Transverse colon (tissue), 4 donors: ENCODE data around the gene STK32B. TPM values are rescaled to one million over a fixed set of nuclear protein-coding genes. Genes with fewer than 3 reads are reported as not detected.

Source experiments
- DNase-seq: peaks from one replicate; pipeline ENCODE4 v3.0.0-alpha.2; 2019
- H3K27ac ChIP-seq, 4 donors: fragments of 200-600 bp; sonication (generic); 2 replicates each; pipeline ENCODE4 v1.5.1; 2016 to 2018; ENCODE audit warnings: inconsistent platforms in 4 of 4
- H3K27me3 ChIP-seq: fragments of 200-600 bp; sonication (generic); 2 replicates; pipeline ENCODE4 v1.5.1; 2017; ENCODE audit warnings: inconsistent platforms
- H3K36me3 ChIP-seq, 4 donors: fragments of 200-600 bp; sonication (generic); 2 replicates each; pipeline ENCODE4 v1.5.1; 2017 to 2019; ENCODE audit warnings: inconsistent platforms in 4 of 4
- H3K4me1 ChIP-seq, 4 donors: fragments of 200-600 bp; sonication (generic); 2 replicates each; pipeline ENCODE4 v1.5.1; 2017 to 2020; ENCODE audit warnings: inconsistent platforms in 4 of 4
- H3K4me3 ChIP-seq, 4 donors: fragments of 200-600 bp; sonication (generic); 1 replicate in 1 of 4; 2 replicates in 3 of 4; pipeline versions ENCODE4 v1.5.1 to v1.6.1; 2017 to 2019; ENCODE audit warnings: inconsistent platforms in 4 of 4
- H3K9me3 ChIP-seq, 2 donors: fragments of 200-600 bp; sonication (generic); 2 replicates each; pipeline ENCODE4 v1.5.1; 2017 to 2019; ENCODE audit warnings: inconsistent platforms in 2 of 2
- EP300 ChIP-seq: sonication (generic); formaldehyde crosslinking; IDR thresholded peaks from one replicate; pipeline ENCODE4 v1.6.1; 2017; ENCODE audit warnings: antibody characterized with exemption, low read depth
- POLR2A ChIP-seq: fragments of 450-650 bp; IDR thresholded peaks from one replicate; pipeline ENCODE4 v1.6.1; 2016; ENCODE audit warnings: antibody characterized with exemption, mild to moderate bottlenecking, moderate library complexity
- POLR2AphosphoS5 ChIP-seq, 3 donors: sonication (generic); formaldehyde crosslinking; IDR thresholded peaks; one replicate each; pipeline ENCODE4 v1.6.1; 2016; ENCODE audit warnings: antibody characterized with exemption in 3 of 3
- WGBS, 2 donors: methylation state at CpG; one replicate each; pipeline ENCODE4 v1.1.5; 2018; ENCODE audit warnings: low coverage in 1 of 2; 5-methylcytosine and 5-hydroxymethylcytosine counted together
- in situ Hi-C, 4 donors: fragments of 200-750 bp; cut with MboI; loops; one replicate each; pipeline versions ENCODE4 v1.15.0 to v1.15.1; 2017; ENCODE audit warnings: low sequenced_read_pairs in 3 of 4, low pct_ligation_motif_present in 1 of 4, low pct_unique_long_range_greater_than_20kb in 1 of 4
- intact Hi-C: fragments of 100-400 bp; cut with DNase I; formaldehyde crosslinking; loops from one replicate; pipeline ENCODE4 v1.15.1; 2023; ENCODE audit warnings: low total_unique reads
- total RNA-seq, 4 donors: library from RNA; depleted of rRNA; stranded (reverse); fragments of >200 nt; gene quantifications; one replicate each; pipeline ENCODE4 v1.1.0, GENCODE V29; 2016
- TF ChIP-seq, protein P1 (sequence below), 5 experiments: fragments of 200-600 bp in 3 of 5; fragments of 450-650 bp in 2 of 5; sonication (generic) in 3 of 5; IDR thresholded peaks; 1 replicate in 2 of 5; 2 replicates in 3 of 5; pipeline ENCODE4 v1.5.1; 2016 to 2017; ENCODE audit warnings: antibody characterized with exemption in 5 of 5, inconsistent platforms in 3 of 5, mild to moderate bottlenecking in 2 of 5, moderate library complexity in 1 of 5

The STK32B gene
- total RNA-seq, 4 donors from 2014 or later: 0.37 to 1.1 (median 0.64) TPM

DNA sequence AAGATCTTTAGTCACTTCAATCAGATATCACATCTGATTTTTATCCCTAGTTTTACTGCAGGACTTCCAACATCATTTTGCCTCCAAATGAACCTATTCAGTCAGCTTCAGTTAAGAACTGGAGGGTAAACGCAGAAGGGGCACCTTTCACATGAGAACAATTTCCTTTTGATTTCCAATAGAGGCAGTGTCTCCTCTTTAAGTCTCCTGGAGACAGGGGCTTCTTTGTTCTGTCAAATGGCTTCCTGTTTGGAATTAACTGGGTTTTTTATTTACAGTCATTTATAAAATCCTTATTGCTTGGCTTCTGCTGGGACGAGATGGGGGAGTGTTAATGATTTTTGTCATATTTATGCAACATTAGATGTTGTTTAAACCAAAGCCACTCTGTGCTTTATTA lies 164.0 kb downstream of the STK32B start:
- Histone ChIP-seq H3K4me3 (no peak overlapping the region), H3K4me1 (no peaks in the 10 kb centered on the region), H3K27ac (no peak overlapping the region), H3K27me3 (no peaks in the 10 kb centered on the region), H3K36me3 (no peaks in the 10 kb centered on the region), H3K9me3 (no peaks in the 10 kb centered on the region)
- WGBS, 2 donors: 38 to 40% methylated on average over 2 of the region's 2 CpGs
- intact Hi-C loops (no loop called here), in situ Hi-C loops (no loop called here)
- TF ChIP-seq EP300 (no peak), POLR2AphosphoS5 (IDR thresholded peaks at IDR 0.05) (no peak), POLR2A (no peak)
- TF ChIP-seq, protein P1, sequence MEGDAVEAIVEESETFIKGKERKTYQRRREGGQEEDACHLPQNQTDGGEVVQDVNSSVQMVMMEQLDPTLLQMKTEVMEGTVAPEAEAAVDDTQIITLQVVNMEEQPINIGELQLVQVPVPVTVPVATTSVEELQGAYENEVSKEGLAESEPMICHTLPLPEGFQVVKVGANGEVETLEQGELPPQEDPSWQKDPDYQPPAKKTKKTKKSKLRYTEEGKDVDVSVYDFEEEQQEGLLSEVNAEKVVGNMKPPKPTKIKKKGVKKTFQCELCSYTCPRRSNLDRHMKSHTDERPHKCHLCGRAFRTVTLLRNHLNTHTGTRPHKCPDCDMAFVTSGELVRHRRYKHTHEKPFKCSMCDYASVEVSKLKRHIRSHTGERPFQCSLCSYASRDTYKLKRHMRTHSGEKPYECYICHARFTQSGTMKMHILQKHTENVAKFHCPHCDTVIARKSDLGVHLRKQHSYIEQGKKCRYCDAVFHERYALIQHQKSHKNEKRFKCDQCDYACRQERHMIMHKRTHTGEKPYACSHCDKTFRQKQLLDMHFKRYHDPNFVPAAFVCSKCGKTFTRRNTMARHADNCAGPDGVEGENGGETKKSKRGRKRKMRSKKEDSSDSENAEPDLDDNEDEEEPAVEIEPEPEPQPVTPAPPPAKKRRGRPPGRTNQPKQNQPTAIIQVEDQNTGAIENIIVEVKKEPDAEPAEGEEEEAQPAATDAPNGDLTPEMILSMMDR (IDR thresholded peaks at IDR 0.05): no peak
- DNase-seq: no peak

DNA sequence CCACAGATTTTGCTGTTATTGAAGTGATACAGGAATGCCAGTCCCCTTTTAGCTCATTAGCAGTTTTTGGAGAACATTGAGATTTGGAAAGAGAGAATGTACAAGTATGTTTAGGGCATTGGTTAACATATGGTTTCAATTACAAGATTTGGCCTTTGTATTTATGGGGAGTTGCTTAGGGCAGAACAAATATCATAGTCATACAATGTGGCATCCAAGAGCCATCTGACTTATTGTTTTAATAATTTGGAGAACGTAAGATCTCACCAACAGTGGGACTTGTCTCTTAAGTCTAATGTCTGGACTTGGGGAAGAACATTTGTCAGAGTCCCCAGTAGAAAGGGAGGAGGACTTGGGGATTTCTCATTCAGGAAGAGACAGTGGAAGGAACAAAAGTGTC lies 166.1 kb downstream of the STK32B start:
- WGBS, 2 donors: 85 to 100% methylated on average over 1 of the region's 1 CpG
- H3K9me3 ChIP-seq: peaks cover 5 to 7% of the 10 kb centered on the region in 2 donors
- in situ Hi-C loops (no loop called here), intact Hi-C loops (no loop called here)
- H3K27ac ChIP-seq: no peak overlapping the region
- H3K4me1 ChIP-seq: no peaks in the 10 kb centered on the region
- no peak overlapping the region for H3K4me3 ChIP-seq
- H3K36me3 ChIP-seq: no peaks in the 10 kb centered on the region
- TF ChIP-seq, protein P1 (IDR thresholded peaks at IDR 0.05): no peak
- TF ChIP-seq POLR2AphosphoS5 (IDR thresholded peaks at IDR 0.05): no peak
- no peak for TF ChIP-seq POLR2A
- no peak for TF ChIP-seq EP300
- DNase-seq: no peak
- H3K27me3 ChIP-seq: no peaks in the 10 kb centered on the region

DNA sequence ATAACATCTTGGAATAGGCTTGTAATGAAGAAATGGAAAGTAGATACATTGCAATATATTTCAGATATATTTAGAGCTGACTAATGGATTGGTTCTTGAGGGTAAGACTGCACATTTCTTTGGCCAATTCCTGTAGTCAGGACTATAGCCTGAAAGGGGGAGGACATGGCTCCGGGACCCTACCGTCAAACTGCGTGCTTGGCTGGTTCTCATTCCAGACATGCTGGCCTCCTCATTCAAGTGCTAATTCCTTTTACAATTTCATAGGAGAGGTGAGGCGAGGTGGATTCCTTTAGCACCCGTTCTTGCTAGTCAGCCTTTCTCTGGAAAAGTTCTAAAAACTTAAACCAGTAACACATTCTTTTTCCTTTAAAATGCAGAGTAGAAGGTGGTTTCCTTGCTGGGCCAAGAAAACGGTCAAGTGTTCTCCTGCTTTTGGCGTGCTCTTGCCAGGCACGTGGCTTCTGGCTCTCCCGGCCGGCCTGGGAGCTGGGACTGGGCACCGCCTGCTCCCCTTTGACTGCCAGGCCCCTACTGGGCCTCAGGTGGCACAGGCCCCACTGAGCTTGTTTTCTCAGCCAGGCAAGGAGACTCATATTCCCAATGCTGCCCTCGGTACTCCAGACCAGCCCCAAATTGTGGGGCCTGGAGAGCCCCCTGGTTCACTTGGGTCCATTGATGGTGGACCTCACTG lies 167.2 kb downstream of the STK32B start:
- 81 to 82% methylated on average over 7 to 12 of the region's 12 CpGs for WGBS, 2 donors
- no peak for DNase-seq
- peaks cover 5 to 11% of the 10 kb centered on the region in 2 donors for H3K9me3 ChIP-seq
- no peak overlapping the region for H3K27ac ChIP-seq
- in situ Hi-C loops: no loop called here
- no peaks in the 10 kb centered on the region for H3K27me3 ChIP-seq
- TF ChIP-seq POLR2AphosphoS5 (IDR thresholded peaks at IDR 0.05) (no peak), EP300 (no peak), POLR2A (no peak)
- TF ChIP-seq, protein P1 (IDR thresholded peaks at IDR 0.05): no peak
- no peaks in the 10 kb centered on the region for H3K4me1 ChIP-seq
- H3K36me3 ChIP-seq: no peaks in the 10 kb centered on the region
- intact Hi-C loops: no loop called here
- no peak overlapping the region for H3K4me3 ChIP-seq

DNA sequence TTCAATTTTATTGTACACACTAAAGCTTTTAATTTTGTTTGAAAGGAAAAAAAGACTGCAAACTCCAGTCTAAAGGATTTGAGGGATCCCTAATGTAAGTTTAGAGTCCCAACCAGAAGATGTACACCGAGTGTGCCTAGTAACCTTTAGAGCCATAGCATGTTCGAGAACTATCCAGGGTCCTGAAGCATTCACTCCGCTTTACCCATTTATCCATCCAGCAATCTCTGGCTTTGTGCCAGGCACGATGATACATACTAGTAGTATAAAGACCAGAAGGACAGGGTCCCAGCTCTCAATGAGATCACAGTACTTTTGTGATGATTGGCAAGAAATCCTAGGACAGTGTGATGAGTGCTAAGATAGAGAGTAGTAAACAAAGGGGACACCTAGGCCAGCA lies 168.7 kb downstream of the STK32B start:
- TF ChIP-seq EP300 (no peak), POLR2A (no peak), POLR2AphosphoS5 (IDR thresholded peaks at IDR 0.05) (no peak)
- TF ChIP-seq, protein P1 (IDR thresholded peaks at IDR 0.05): no peak
- 50 to 55% methylated on average over 3 to 4 of the region's 4 CpGs for WGBS, 2 donors
- in situ Hi-C loops: no loop called here
- DNase-seq: no peak
- Histone ChIP-seq H3K27ac (no peak overlapping the region), H3K4me3 (no peak overlapping the region), H3K36me3 (no peaks in the 10 kb centered on the region), H3K4me1 (no peaks in the 10 kb centered on the region), H3K9me3 (peaks cover 5 to 11% of the 10 kb centered on the region in 2 donors), H3K27me3 (no peaks in the 10 kb centered on the region)
- intact Hi-C loops: no loop called here
